ENCODE results near the gene GABRP.

DNA sequence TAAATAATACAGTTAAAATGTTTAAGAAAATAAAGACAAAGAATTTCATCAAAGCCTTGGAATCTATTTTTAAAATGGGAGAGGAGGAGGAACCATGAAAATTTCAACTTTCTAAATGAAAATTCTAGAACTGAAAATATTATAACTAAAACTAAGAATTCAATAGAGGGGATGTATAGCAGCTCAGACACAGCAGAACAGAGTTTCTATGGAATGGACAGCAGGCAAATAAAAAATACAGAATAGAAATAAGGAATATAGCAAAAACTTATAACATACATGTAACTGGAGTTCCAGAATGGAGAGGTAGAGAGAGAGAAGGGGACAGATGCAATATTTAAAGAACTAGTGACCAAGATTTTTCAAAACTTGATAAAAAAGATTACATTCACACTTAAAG, 76.9 kb downstream of the GABRP start:
- no peak for TF ChIP-seq CTCF (IDR thresholded peaks at IDR 0.05 in 4 of 5, conservative IDR thresholded peaks at IDR 0.05 in 1 of 5)
- TF ChIP-seq POLR2A (IDR thresholded peaks at IDR 0.05): no peak

Measured in gastrocnemius medialis (tissue), 4 donors.